ENCODE measurements around the gene PKD1.

The PKD1 gene

GRCh38 chr16:2179576-2179975 lies 43.9 kb upstream of the PKD1 start:
- no peak for TF ChIP-seq CTCF (conservative IDR thresholded peaks at IDR 0.05; ENCODE audit: low read depth, low read length)
- DNase-seq (ENCODE audit: low read depth): no peak
- no peak overlapping the region for H3K4me3 ChIP-seq (ENCODE audit: low read length)

GRCh38 chr16:2179107-2179501 lies 43.4 kb upstream of the PKD1 start:
- no peak for DNase-seq (ENCODE audit: low read depth)
- TF ChIP-seq CTCF (conservative IDR thresholded peaks at IDR 0.05; ENCODE audit: low read depth, low read length): no peak
- H3K4me3 ChIP-seq (ENCODE audit: low read length): no peak overlapping the region

GRCh38 chr16:2178321-2179106 lies 42.8 kb upstream of the PKD1 start:
- no peak for DNase-seq (ENCODE audit: low read depth)
- TF ChIP-seq CTCF (conservative IDR thresholded peaks at IDR 0.05; ENCODE audit: low read depth, low read length): no peak
- no peak overlapping the region for H3K4me3 ChIP-seq (ENCODE audit: low read length)

DNA sequence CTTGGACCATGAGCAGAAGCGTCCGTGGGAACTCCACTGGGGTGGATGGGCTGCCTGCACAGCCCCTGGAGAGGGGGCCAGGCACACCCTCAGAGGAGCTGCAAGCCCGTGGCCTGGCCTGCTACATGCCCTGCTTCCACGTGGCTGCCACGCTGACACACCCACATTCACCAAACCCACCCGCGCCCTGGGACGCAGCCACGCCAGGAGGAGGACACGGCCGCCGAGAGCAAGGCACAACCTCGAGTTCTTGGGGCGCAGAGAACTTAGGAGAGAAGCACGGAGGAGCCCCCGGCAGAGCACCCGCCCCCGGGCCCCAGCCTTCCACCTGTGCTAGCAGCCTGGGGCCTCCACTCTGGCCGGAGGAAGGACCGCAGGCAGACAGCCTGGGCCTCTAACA lies 41.9 kb upstream of the PKD1 start:
- no peak for TF ChIP-seq CTCF (conservative IDR thresholded peaks at IDR 0.05; ENCODE audit: low read depth, low read length)
- DNase-seq (ENCODE audit: low read depth): no peak
- no peak overlapping the region for H3K4me3 ChIP-seq (ENCODE audit: low read length)

DNA sequence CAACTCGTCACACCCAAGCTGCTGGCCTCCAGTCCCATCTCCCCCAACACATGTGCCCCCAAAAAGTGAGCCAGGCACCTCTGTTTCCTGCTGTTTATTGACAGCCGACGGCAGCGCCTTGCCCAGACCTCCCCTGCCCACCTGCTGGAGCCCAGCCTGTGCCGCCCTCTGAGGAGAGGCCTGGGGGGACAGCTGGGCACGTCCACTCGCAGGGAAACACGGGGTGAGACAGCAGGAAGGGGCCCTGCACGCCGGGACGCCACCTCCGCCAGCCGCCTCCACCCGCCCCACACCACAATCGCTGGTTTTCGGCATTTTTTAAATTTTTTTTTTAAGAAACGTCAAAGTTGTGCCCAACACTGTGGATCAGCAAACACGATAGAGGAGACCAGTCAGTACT lies 41.4 kb upstream of the PKD1 start:
- TF ChIP-seq CTCF (conservative IDR thresholded peaks at IDR 0.05; ENCODE audit: low read depth, low read length): no peak
- no peak overlapping the region for H3K4me3 ChIP-seq (ENCODE audit: low read length)
- no peak for DNase-seq (ENCODE audit: low read depth)

GRCh38 chr16:2176047-2176446 lies 40.3 kb upstream of the PKD1 start:
- no peak overlapping the region for H3K4me3 ChIP-seq (ENCODE audit: low read length)

More at GRCh38 chr16:2176047-2176446, 40.3 kb upstream of the PKD1 start:
- DNase-seq (ENCODE audit: low read depth): no peak
- no peak for TF ChIP-seq CTCF (conservative IDR thresholded peaks at IDR 0.05; ENCODE audit: low read depth, low read length)
